Ectodermal cell (in vitro differentiated cells): ENCODE results near the gene EFCAB11.

ENCODE experiments used
- H3K27ac ChIP-seq: 2 replicates; pipeline ENCODE4 v1.7.0; 2013; ENCODE audit warnings: mild to moderate bottlenecking, low read depth, low read length; ENCODE audit not compliant: insufficient read depth, poor library complexity, severe bottlenecking
- H3K27me3 ChIP-seq: 2 replicates; pipeline ENCODE4 v1.7.0; 2013; ENCODE audit warnings: mild to moderate bottlenecking, low read length; ENCODE audit not compliant: insufficient read depth, control insufficient read depth, poor library complexity, severe bottlenecking
- H3K36me3 ChIP-seq: one replicate; pipeline ENCODE4 v1.7.0; 2013; ENCODE audit warnings: low read length; ENCODE audit not compliant: control insufficient read depth, insufficient read depth
- H3K4me1 ChIP-seq: one replicate; pipeline ENCODE4 v1.7.0; 2013; ENCODE audit warnings: low read length; ENCODE audit not compliant: control insufficient read depth, insufficient read depth
- H3K4me3 ChIP-seq: 2 replicates; pipeline ENCODE4 v1.7.0; 2013; ENCODE audit warnings: low read depth, low read length, control low read depth; ENCODE audit not compliant: insufficient read depth
- H3K9me3 ChIP-seq: 2 replicates; pipeline ENCODE4 v1.7.0; 2013; ENCODE audit warnings: mild to moderate bottlenecking, low read length, moderate library complexity; ENCODE audit not compliant: control insufficient read depth
- WGBS, 2 experiments: methylation state at CpG; one replicate each; pipeline ENCODE4 v1.1.7; 2013; ENCODE audit warnings: missing lambda C conversion rate in 2 of 2; 5-methylcytosine and 5-hydroxymethylcytosine counted together

EFCAB11 gene

DNA sequence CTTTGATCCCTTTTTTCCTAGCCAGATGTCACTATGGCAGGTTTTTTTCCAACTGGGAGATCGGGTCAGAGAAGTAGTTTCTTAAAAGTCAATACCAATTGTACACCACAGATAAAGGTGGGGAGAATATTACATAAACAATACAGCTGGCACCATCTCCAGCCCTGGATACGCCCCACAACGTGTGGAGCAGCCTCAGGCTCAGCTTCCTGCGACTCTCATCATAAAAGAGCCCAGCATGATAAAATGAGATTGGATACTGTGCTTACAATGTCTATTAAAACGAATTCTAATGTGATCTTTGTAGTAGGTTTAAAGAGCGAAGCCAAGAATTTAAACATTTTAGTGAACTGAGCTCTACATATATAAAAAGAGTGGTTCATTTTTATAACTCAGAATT, 21.5 kb downstream of the EFCAB11 start:
- H3K27me3 ChIP-seq, result no peaks in the 10 kb centered on the region
- WGBS, 2 experiments, result 75 to 76% methylated on average over 4 to 5 of the region's 6 CpGs
- no peaks in the 10 kb centered on the region for H3K9me3 ChIP-seq
- no peaks in the 10 kb centered on the region for H3K36me3 ChIP-seq
- no peaks in the 10 kb centered on the region for H3K4me1 ChIP-seq
- H3K4me3 ChIP-seq, result no peak overlapping the region
- no peak overlapping the region for H3K27ac ChIP-seq

DNA sequence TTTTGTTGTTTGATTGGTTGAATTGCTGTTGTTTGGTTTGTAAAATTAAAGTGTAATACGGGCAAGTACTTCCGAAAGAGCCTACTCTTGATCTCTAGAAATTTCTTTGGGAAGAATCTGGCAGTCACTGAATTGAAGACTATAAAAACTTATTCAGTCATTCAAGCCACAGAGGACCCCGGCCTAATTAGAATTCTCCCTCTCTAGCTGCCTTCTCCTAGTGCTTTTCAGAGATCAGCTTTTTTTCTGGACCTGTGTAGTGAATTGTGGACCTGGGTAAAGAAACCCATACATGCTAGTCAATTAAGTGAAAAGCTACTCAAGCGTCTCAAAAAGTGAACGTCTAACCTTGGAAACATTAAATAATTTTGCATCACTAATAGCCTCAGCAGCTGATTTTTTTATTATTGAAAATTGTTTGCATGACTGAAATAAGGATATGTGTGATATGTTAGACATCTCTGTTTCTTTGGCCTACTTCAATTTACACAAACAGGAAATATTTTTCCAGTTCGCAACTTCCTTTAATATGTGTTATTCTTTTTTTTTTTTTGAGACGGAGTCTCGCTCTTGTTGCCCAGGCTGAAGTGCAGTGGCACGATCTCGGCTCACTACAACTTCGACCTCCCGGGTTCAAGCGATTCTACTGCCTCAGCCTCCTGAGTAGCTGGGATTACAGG, 27.2 kb downstream of the EFCAB11 start:
- no peak overlapping the region for H3K27ac ChIP-seq
- H3K36me3 ChIP-seq, result no peaks in the 10 kb centered on the region
- H3K27me3 ChIP-seq, result no peaks in the 10 kb centered on the region
- 91 to 93% methylated on average over 11 to 13 of the region's 13 CpGs for WGBS, 2 experiments
- no peak overlapping the region for H3K4me3 ChIP-seq
- H3K9me3 ChIP-seq, result no peaks in the 10 kb centered on the region
- no peaks in the 10 kb centered on the region for H3K4me1 ChIP-seq

DNA sequence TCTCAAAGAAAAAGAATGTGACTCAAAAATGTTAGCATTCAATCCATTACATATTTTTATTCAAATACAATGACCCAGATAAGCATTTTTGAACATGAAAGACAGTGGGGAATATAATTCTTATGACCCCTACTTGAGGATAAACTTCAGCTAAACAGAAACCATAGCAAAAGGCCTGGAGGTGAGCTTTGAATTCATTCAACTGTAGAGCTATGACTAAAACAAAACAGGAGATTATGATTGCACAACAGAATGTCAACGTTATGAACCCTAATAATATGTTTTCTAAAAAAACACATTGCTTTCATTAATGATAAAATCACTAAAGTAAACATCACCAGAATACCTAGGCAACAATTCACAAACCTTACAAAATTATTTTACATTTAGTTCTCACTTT, 27.8 kb downstream of the EFCAB11 start:
- 86 to 100% methylated on average over 1 of the region's 1 CpG for WGBS, 2 experiments

DNA sequence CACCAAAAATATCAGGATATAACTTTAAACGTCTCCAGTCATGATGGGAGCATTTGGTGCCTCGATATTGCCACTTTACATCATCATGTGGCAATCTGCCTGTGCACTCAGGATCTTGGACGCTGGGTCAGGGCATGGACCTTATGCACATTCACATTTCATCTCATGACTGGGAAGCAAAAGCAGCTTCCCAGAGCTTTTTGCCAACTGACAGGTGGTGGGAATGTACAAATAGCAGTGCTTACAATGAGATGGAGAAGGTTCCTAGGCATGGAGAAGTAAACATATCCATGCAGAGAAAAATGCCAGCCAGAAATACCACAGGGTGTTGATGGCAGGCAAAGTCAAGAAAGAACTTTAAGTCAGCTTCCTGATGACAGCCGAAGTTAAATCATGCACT, 30.3 kb downstream of the EFCAB11 start:
- no peaks in the 10 kb centered on the region for H3K36me3 ChIP-seq
- no peaks in the 10 kb centered on the region for H3K4me1 ChIP-seq
- H3K9me3 ChIP-seq, result no peaks in the 10 kb centered on the region
- no peaks in the 10 kb centered on the region for H3K27me3 ChIP-seq
- 92 to 94% methylated on average over 4 of the region's 4 CpGs for WGBS, 2 experiments
- H3K27ac ChIP-seq, result no peak overlapping the region
- H3K4me3 ChIP-seq, result no peak overlapping the region

More for the DNA sequence above, 27.8 kb downstream of the EFCAB11 start:
- Histone ChIP-seq H3K27me3 (no peaks in the 10 kb centered on the region), H3K27ac (no peak overlapping the region), H3K4me1 (no peaks in the 10 kb centered on the region), H3K4me3 (no peak overlapping the region), H3K9me3 (no peaks in the 10 kb centered on the region), H3K36me3 (no peaks in the 10 kb centered on the region)

DNA sequence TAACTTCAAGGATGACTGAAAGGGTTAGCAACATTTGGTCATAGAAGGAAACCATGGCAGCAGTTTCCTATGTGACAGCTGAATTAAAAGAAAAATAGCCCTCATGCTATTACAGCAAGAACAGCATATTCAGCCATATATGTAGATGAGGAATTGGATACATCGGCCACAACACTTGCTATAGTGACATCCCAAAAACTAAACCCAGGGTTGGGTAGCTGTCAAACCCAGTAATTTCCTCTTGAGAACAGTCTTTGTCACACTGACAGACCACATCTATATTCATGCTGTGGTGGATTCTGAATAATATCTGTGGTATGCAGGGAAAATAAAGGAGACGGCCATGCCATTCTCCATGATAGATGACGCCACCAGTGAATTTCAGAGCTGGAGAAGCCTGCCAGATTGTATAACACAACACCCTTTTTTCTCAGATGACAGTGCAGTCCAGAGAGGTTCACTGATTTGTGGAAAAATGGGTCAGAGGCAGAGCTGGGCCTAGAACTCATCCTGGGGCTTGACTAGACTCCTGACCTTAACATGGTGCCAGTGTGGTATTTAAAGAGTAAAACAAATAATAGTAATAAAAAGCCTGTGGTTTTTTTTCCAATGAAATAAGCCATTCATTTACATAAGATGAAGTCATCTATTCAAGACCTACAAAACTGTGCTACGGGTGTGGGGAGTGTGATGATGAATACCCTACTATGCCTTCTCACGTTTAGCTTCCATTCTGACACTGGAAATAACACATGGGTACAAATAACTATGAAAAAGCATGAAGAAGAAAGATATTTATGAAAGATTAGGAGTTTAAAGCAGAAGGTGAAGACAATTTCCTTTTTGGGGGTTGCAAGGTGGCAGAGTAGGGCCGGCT, 32.3 kb downstream of the EFCAB11 start:
- H3K9me3 ChIP-seq, result no peaks in the 10 kb centered on the region
- no peaks in the 10 kb centered on the region for H3K36me3 ChIP-seq
- H3K27me3 ChIP-seq, result no peaks in the 10 kb centered on the region
- no peak overlapping the region for H3K27ac ChIP-seq
- WGBS, 2 experiments, result 96 to 99% methylated on average over 4 to 6 of the region's 6 CpGs
- no peak overlapping the region for H3K4me3 ChIP-seq
- no peaks in the 10 kb centered on the region for H3K4me1 ChIP-seq

DNA sequence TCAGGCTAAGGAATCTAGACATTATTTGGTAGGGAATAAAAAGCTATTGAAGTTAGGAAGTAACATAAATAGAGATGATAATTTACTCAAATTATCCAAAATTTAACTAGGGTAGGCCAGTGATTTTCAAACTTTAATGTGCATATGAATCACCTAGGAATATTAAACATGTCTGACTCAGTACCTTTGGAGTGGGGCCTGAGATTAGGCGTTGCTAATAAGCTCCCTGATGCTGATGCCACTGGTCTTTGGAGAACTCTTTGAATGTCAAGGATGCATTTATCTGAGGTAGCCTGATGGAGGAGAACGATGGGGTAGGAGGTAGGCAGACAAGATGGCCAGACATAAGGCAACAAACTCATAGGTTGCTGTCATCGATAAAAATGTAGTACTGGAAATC, 33.2 kb downstream of the EFCAB11 start:
- no peaks in the 10 kb centered on the region for H3K4me1 ChIP-seq
- 93 to 96% methylated on average over 3 of the region's 3 CpGs for WGBS, 2 experiments
- no peaks in the 10 kb centered on the region for H3K27me3 ChIP-seq
- no peaks in the 10 kb centered on the region for H3K36me3 ChIP-seq
- H3K4me3 ChIP-seq, result no peak overlapping the region
- H3K9me3 ChIP-seq, result no peaks in the 10 kb centered on the region
- H3K27ac ChIP-seq, result no peak overlapping the region

DNA sequence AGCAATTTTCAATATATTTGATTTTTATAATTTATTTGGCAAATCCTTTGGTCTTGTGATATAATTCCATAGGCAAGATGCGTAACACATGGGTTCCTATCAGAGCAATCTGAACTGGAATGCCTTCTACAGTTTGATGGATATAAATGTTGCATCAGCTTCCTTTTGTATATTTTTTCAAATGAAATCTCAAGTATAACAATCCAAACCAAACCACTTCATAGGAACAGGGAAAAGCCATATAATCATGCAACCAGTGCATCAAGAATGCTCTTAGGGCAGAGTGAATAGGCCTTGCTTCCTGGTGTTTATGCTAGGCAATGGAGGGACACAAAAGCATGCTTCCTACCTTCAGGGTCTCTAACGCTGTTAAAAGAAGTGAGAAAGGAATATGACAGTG, 34.5 kb downstream of the EFCAB11 start:
- Histone ChIP-seq H3K9me3 (no peaks in the 10 kb centered on the region), H3K4me3 (no peak overlapping the region), H3K4me1 (no peaks in the 10 kb centered on the region), H3K27me3 (no peaks in the 10 kb centered on the region), H3K27ac (no peak overlapping the region), H3K36me3 (no peaks in the 10 kb centered on the region)
- WGBS, 2 experiments, result 87 to 88% methylated on average over 2 of the region's 2 CpGs

DNA sequence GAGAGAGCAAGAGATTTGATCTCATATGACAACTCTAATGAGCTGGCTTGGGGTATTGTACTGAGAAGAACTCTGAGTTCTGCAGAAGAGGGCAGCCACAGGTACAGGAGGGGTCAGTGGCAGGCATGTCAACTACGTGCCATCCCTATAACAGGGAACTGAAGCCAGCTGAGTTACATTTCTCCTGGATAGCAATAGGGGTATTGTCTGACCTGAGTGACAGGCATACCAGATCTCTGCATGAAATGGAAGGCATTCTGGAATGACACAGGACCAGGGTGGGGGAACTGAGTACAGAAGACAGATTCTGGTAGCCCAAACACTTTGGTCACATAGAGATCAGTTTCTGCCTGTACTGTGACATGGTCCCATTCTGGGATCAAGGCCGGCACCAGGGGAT, 35.8 kb downstream of the EFCAB11 start:
- Histone ChIP-seq H3K27ac (no peak overlapping the region), H3K9me3 (no peaks in the 10 kb centered on the region), H3K4me1 (no peaks in the 10 kb centered on the region), H3K36me3 (no peaks in the 10 kb centered on the region), H3K4me3 (no peak overlapping the region), H3K27me3 (no peaks in the 10 kb centered on the region)
- WGBS, 2 experiments, result 90 to 94% methylated on average over 2 of the region's 2 CpGs

DNA sequence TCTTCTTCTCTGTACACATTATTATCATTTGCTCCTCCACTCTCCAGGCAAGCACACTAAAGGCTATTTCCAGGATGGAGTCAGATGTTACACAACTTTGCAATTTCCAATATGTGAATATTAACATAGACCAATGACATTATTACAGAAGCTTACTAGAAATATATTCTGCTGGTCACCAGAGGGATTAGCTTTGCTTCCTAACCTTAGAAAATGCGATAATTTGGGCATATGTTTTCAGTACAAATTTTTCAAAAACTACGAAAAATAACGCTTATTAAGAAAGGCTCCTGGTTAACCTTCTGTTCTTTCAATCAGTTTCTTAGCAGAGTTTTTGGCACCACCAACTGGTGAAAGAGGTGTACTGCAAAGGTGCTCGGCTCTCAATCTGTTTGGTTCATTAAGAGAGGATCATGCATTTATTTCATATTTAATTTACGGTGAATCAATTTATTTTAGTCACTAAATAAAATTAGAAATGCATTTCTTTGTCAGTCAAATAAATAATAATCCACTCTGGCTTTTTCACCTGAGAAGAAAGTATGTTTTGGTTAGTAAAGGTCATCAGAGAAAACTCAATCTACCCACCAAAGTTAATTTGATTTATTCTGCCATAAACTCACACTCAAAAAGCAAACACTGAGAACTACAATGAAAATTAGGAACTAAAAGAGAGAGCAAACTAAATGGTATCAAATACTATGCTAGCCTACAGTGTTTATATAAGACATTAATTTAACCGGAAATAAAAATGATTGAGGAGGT, 39.2 kb downstream of the EFCAB11 start:
- WGBS, 2 experiments, result 38 to 39% methylated on average over 3 to 6 of the region's 6 CpGs

DNA sequence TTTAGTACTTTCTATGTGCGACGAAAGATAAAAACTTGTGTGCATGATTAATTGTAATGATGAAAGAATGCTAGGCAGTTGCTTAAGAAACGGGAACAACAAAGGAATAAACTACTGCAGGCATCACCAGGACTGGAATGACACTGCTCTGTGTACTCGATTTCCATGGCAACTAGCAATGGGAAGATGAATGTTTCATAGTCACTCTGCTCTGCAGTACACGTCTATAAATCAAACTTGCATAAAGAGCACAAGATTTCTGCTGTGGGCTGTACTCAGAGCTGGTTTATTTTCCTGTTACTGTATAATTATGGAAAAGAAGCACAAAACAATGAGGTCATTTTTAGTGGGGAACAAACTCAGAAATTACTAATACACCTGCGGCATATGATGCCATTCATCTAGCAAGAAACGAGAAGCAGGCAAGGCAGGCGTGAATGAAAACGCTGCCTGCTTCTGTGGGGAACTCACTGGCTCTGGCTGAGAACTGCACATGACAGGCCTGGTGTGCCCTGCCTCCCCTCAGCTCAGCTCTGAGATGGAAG, 41.8 kb downstream of the EFCAB11 start:
- H3K4me3 ChIP-seq, result no peak overlapping the region
- peaks cover 12% of the 10 kb centered on the region for H3K4me1 ChIP-seq
- peak overlapping the region; percentile 57 for H3K27ac ChIP-seq
- H3K27me3 ChIP-seq, result no peaks in the 10 kb centered on the region
- H3K9me3 ChIP-seq, result no peaks in the 10 kb centered on the region
- 77 to 83% methylated on average over 9 of the region's 9 CpGs for WGBS, 2 experiments
- no peaks in the 10 kb centered on the region for H3K36me3 ChIP-seq

More for the DNA sequence above, 39.2 kb downstream of the EFCAB11 start:
- Histone ChIP-seq H3K4me3 (no peak overlapping the region), H3K27me3 (no peaks in the 10 kb centered on the region), H3K27ac (no peak overlapping the region), H3K36me3 (no peaks in the 10 kb centered on the region), H3K4me1 (peaks cover 12% of the 10 kb centered on the region), H3K9me3 (no peaks in the 10 kb centered on the region)
